Colonic mucosa (tissue), 4 donors: ENCODE results near the gene RHOC. TPM values are rescaled to one million over a fixed set of nuclear protein-coding genes. Genes with fewer than 3 reads are reported as not detected.
"Not testable (repeated sequence)": the region's sequence is repeated elsewhere in the genome, so short reads cannot be mapped to it uniquely, and the experiment has no call there.

ENCODE experiments used
- DNase-seq: peaks from one replicate; pipeline ENCODE4 v3.0.0-alpha.2; 2020
- H3K27ac ChIP-seq: fragments of 200-600 bp; one replicate; pipeline ENCODE4 v1.8.0; 2021
- H3K27me3 ChIP-seq: fragments of 200-600 bp; one replicate; pipeline ENCODE4 v1.8.0; 2021
- H3K36me3 ChIP-seq: fragments of 200-600 bp; one replicate; pipeline ENCODE4 v1.8.0; 2021
- H3K4me1 ChIP-seq: fragments of 200-600 bp; one replicate; pipeline ENCODE4 v1.8.0; 2021; ENCODE audit warnings: mild to moderate bottlenecking
- H3K4me3 ChIP-seq: fragments of 200-600 bp; one replicate; pipeline ENCODE4 v1.8.0; 2021
- H3K9ac ChIP-seq, 2 donors: one replicate each; pipeline ENCODE4 v1.7.0; 2013; ENCODE audit warnings: control low read depth in 2 of 2, low read depth in 2 of 2, low read length in 2 of 2
- H3K9me3 ChIP-seq: fragments of 200-600 bp; one replicate; pipeline ENCODE4 v1.8.0; 2021
- CTCF ChIP-seq: fragments of 200-600 bp; IDR thresholded peaks from one replicate; pipeline ENCODE4 v1.8.0; 2022; ENCODE audit warnings: antibody characterized with exemption, mild to moderate bottlenecking
- intact Hi-C: fragments of 100-400 bp; cut with DNase I; formaldehyde crosslinking; loops from one replicate; pipeline ENCODE4 v1.14.1; 2022
- total RNA-seq, 2 donors: library from RNA; stranded (reverse); fragmentation: NEBNext Ultra II Directional in 1 of 2; extraction: Animal tissue kit (Norgen Biotek cat#: 25700) in 1 of 2; gene quantifications; one replicate each; pipeline ENCODE4 v1.2.1, GENCODE V29; 2021
- donor health status: healthy.
- donor health status: DM: no; HTN: no; CAD: no.
- donor health status: DM: no; HTN: no; CAD: no.

The RHOC gene
- total RNA-seq, 2 donors from 2014 or later, result 327 to 451 TPM

- intact Hi-C loops, result no loop called here
- Histone ChIP-seq H3K9me3 (no peaks in the 10 kb centered on the region), H3K4me3 (no peak overlapping the region), H3K4me1 (no peaks in the 10 kb centered on the region), H3K9ac (no peak overlapping the region), H3K27me3 (peaks cover 6% of the 10 kb centered on the region), H3K36me3 (no peaks in the 10 kb centered on the region), H3K27ac (no peak overlapping the region)
- no peak for DNase-seq
- no peak for TF ChIP-seq CTCF
Observed at GRCh38 chr1:112737573-112737972, 30.6 kb upstream of the RHOC start.

GRCh38 chr1:112735752-112736151 lies 28.8 kb upstream of the RHOC start:
- Histone ChIP-seq H3K27me3 (no peaks in the 10 kb centered on the region), H3K36me3 (no peaks in the 10 kb centered on the region), H3K27ac (no peak overlapping the region), H3K4me1 (no peaks in the 10 kb centered on the region), H3K9ac (no peak overlapping the region), H3K4me3 (no peak overlapping the region), H3K9me3 (no peaks in the 10 kb centered on the region)
- no peak for DNase-seq
- intact Hi-C loops, result no loop called here
- no peak for TF ChIP-seq CTCF

- no peak overlapping the region for H3K4me3 ChIP-seq
- no peaks in the 10 kb centered on the region for H3K36me3 ChIP-seq
- no peaks in the 10 kb centered on the region for H3K4me1 ChIP-seq
- H3K27ac ChIP-seq, result no peak overlapping the region
- no peak for DNase-seq
- no peaks in the 10 kb centered on the region for H3K27me3 ChIP-seq
- intact Hi-C loops, result no loop called here
- no peaks in the 10 kb centered on the region for H3K9me3 ChIP-seq
- no peak for TF ChIP-seq CTCF
- no peak overlapping the region for H3K9ac ChIP-seq
Observed at GRCh38 chr1:112731451-112731850, 24.5 kb upstream of the RHOC start.

GRCh38 chr1:112729909-112730308 lies 23.0 kb upstream of the RHOC start:
- H3K36me3 ChIP-seq, result no peaks in the 10 kb centered on the region
- H3K9ac ChIP-seq, result no peak overlapping the region
- H3K27me3 ChIP-seq, result no peaks in the 10 kb centered on the region
- H3K4me1 ChIP-seq, result no peaks in the 10 kb centered on the region
- no peak overlapping the region for H3K4me3 ChIP-seq
- no peak overlapping the region for H3K27ac ChIP-seq
- TF ChIP-seq CTCF, result no peak
- no peak for DNase-seq
- no peaks in the 10 kb centered on the region for H3K9me3 ChIP-seq
- intact Hi-C loops, result no loop called here

GRCh38 chr1:112729011-112729410 lies 22.1 kb upstream of the RHOC start:
- H3K36me3 ChIP-seq, H3K27me3 ChIP-seq, intact Hi-C loops, DNase-seq, H3K4me3 ChIP-seq, H3K27ac ChIP-seq, H3K9ac ChIP-seq, H3K4me1 ChIP-seq, H3K9me3 ChIP-seq: not testable (repeated sequence)

- H3K4me1 ChIP-seq, H3K27ac ChIP-seq, DNase-seq, H3K4me3 ChIP-seq, H3K9ac ChIP-seq, H3K36me3 ChIP-seq, H3K27me3 ChIP-seq, intact Hi-C loops, H3K9me3 ChIP-seq: not testable (repeated sequence)
Observed at GRCh38 chr1:112728306-112728971, 21.5 kb upstream of the RHOC start.
